Prostate gland (tissue), 2 donors: Measurements from ENCODE around the gene IKZF5.

Source experiments
- CTCF ChIP-seq, 4 experiments: fragments of 200-600 bp in 2 of 4; fragments of 450-650 bp in 2 of 4; sonication (generic) in 2 of 4; IDR thresholded peaks; 1 replicate in 3 of 4; 2 replicates in 1 of 4; pipeline ENCODE4 v1.5.1; 2016 to 2019; ENCODE audit warnings: antibody characterized with exemption in 4 of 4, mild to moderate bottlenecking in 2 of 4, moderate library complexity in 2 of 4
- POLR2A ChIP-seq: fragments of 450-650 bp; IDR thresholded peaks from one replicate; pipeline ENCODE4 v1.6.1; 2016; ENCODE audit warnings: antibody characterized with exemption, mild to moderate bottlenecking
- POLR2AphosphoS5 ChIP-seq: sonication (generic); formaldehyde crosslinking; IDR thresholded peaks from one replicate; pipeline ENCODE4 v1.6.1; 2017; ENCODE audit warnings: antibody characterized with exemption

- TF ChIP-seq CTCF (IDR thresholded peaks at IDR 0.05) (no peak), POLR2AphosphoS5 (no peak), POLR2A (no peak)
These were observed 17.7 kb upstream of the IKZF5 start for GRCh38 chr10:123026302-123026701.
